Measurements from ENCODE around the gene ISLR. TPM values are rescaled to one million over a fixed set of nuclear protein-coding genes. Genes with fewer than 3 reads are reported as not detected.

ISLR gene
- total and polyA plus RNA-seq, 9 of the 15 experiments (the other 6 are each of a cell fraction or from before 2014, with no cell fraction given), result not detected

DNA sequence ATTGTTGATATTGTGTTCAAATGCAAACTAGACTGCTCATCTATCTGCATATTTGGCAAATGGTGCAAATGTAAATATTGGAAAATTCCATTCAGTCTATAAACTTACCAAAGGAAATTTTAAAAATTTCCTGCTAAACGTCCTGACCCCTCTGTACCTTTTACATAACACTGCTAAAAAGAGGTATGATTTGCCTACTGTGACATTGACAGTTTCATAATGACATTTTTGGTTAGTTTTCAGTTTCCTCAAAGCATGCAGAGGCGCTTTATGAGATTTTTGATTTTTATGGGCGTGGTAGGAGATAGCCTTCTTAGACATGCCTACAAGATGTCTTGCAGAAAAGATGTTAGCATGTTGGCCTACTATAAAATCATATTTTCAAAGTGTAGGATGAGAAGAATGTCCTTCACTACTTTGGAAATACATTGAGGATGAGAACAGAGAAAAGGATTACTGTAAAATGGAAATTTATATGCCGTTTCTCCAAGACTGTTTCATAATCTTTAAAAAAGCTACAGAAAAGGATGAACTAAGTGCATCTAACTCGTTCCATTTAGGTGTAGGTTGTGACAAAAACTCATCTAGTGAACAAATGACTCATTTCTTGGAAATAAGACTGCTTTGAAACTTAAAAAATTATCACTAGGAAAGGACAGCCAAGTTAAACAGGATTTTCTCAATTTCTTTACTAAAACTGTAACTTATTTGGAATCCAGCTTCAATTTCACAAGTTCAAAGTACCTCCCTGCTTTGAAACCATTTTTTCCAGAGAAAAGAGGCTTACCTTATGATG, 14.5 kb upstream of the ISLR start:
- intact Hi-C loops (cut with micrococcal nuclease) (no loop called here), in situ Hi-C loops (cut with MboI) (no loop called here)
- DNase-seq (ENCODE audit: extremely low read depth in 1 of 4, low spot score in 3 of 4) (no peak), FAIRE-seq (no peak), ATAC-seq (no peak)
- POLR2A ChIA-PET, result interaction anchor here (0.6 kb wide), 1 partner anchor 364 kb away, joined by 3 read pairs; no protein-coding TSS in a partner anchor
- Histone ChIP-seq H3K4me1 (replicated peaks in 1 of 2; ENCODE audit: control insufficient read depth in 2 of 2, insufficient read depth in 2 of 2, low read length in 2 of 2) (no peaks in the 10 kb centered on the region), H3K4me2 (ENCODE audit: insufficient read depth, low read length) (no peak overlapping the region), H3K9me3 (replicated peaks; ENCODE audit: control insufficient read depth, insufficient read depth, low read depth, low read length) (no peaks in the 10 kb centered on the region), H4K20me1 (replicated peaks; ENCODE audit: control insufficient read depth, insufficient read depth, low read length) (peaks cover 15% of the 10 kb centered on the region; the same call in 1 of the 2 replicates), H3K27ac (ENCODE audit: extremely low read depth, low read depth, low read length) (no peak overlapping the region), H3K4me3 (no peak overlapping the region), H3K79me2 (ENCODE audit: control insufficient read depth, insufficient read depth, low read length) (no peaks in the 10 kb centered on the region), H3K9me1 (ENCODE audit: control insufficient read depth, insufficient read depth, low read length) (no peaks in the 10 kb centered on the region), H3K27me3 (ENCODE audit: control insufficient read depth in 2 of 2, insufficient read depth in 2 of 2, low read length in 2 of 2) (peaks cover 21 to 27% of the 10 kb centered on the region in 2 experiments), H3K36me3 (ENCODE audit: control insufficient read depth, insufficient read depth, low read length) (no peaks in the 10 kb centered on the region), H3K9ac (ENCODE audit: insufficient read depth in 1 of 2, low read depth in 2 of 2, low read length in 2 of 2) (no peak overlapping the region), H2AFZ (ENCODE audit: low read depth, low read length) (no peak overlapping the region)
- 1% methylated on average over 5 of the region's 5 CpGs for WGBS (ENCODE audit: insufficient coverage, low coverage, missing lambda C conversion rate)
- CTCF ChIA-PET (ENCODE audit: low intra/inter-chr PET ratio), result no interaction called here
- no TSS peak for BruUV-seq (replicated peaks)
- TF ChIP-seq YY1 (IDR thresholded peaks at IDR 0.05; ENCODE audit: borderline replicate concordance in 1 of 3, control insufficient read depth in 1 of 3, extremely low read depth in 1 of 3, insufficient read depth in 3 of 3, insufficient read length in 1 of 3, insufficient replicate concordance in 2 of 3, low read depth in 1 of 3, low read length in 2 of 3) (no peak), TSC22D4 (tag; IDR thresholded peaks at IDR 0.05) (no peak), MCM2 (IDR thresholded peaks at IDR 0.05; ENCODE audit: low read depth) (no peak), NFIX (CRISPR knock-in tag; IDR thresholded peaks at IDR 0.05; ENCODE audit: low read depth) (no peak), POLR2AphosphoS5 (IDR thresholded peaks at IDR 0.05; ENCODE audit: control insufficient read depth, insufficient read depth, low read depth, low read length) (no peak), CBFA2T2 (conservative IDR thresholded peaks at IDR 0.05) (no peak), RBM14 (IDR thresholded peaks at IDR 0.05; ENCODE audit: borderline replicate concordance, insufficient read depth, low read depth, low read length) (no peak), ZNF224 (CRISPR knock-in tag; IDR thresholded peaks at IDR 0.05) (no peak), MBD2 (IDR thresholded peaks at IDR 0.05; ENCODE audit: borderline replicate concordance, low read depth) (no peak), SRSF7 (optimal IDR thresholded peaks at IDR 0.05; ENCODE audit: low read depth, low read length) (no peak), SIN3A (IDR thresholded peaks at IDR 0.05; ENCODE audit: borderline replicate concordance in 2 of 2, control insufficient read depth in 1 of 2, low read depth in 2 of 2, low read length in 2 of 2) (no peak), CC2D1A (IDR thresholded peaks at IDR 0.05) (no peak), FOSL1 (tag; conservative IDR thresholded peaks at IDR 0.05) (no peak)
- TF ChIP-seq, protein P1, sequence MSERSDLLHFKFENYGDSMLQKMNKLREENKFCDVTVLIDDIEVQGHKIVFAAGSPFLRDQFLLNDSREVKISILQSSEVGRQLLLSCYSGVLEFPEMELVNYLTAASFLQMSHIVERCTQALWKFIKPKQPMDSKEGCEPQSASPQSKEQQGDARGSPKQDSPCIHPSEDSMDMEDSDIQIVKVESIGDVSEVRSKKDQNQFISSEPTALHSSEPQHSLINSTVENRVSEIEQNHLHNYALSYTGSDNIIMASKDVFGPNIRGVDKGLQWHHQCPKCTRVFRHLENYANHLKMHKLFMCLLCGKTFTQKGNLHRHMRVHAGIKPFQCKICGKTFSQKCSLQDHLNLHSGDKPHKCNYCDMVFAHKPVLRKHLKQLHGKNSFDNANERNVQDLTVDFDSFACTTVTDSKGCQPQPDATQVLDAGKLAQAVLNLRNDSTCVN (CRISPR knock-in tag; IDR thresholded peaks at IDR 0.05), result no peak
- TF ChIP-seq, protein P2, sequence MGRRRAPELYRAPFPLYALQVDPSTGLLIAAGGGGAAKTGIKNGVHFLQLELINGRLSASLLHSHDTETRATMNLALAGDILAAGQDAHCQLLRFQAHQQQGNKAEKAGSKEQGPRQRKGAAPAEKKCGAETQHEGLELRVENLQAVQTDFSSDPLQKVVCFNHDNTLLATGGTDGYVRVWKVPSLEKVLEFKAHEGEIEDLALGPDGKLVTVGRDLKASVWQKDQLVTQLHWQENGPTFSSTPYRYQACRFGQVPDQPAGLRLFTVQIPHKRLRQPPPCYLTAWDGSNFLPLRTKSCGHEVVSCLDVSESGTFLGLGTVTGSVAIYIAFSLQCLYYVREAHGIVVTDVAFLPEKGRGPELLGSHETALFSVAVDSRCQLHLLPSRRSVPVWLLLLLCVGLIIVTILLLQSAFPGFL (CRISPR knock-in tag; IDR thresholded peaks at IDR 0.05), result no peak
- TF ChIP-seq, protein P3, sequence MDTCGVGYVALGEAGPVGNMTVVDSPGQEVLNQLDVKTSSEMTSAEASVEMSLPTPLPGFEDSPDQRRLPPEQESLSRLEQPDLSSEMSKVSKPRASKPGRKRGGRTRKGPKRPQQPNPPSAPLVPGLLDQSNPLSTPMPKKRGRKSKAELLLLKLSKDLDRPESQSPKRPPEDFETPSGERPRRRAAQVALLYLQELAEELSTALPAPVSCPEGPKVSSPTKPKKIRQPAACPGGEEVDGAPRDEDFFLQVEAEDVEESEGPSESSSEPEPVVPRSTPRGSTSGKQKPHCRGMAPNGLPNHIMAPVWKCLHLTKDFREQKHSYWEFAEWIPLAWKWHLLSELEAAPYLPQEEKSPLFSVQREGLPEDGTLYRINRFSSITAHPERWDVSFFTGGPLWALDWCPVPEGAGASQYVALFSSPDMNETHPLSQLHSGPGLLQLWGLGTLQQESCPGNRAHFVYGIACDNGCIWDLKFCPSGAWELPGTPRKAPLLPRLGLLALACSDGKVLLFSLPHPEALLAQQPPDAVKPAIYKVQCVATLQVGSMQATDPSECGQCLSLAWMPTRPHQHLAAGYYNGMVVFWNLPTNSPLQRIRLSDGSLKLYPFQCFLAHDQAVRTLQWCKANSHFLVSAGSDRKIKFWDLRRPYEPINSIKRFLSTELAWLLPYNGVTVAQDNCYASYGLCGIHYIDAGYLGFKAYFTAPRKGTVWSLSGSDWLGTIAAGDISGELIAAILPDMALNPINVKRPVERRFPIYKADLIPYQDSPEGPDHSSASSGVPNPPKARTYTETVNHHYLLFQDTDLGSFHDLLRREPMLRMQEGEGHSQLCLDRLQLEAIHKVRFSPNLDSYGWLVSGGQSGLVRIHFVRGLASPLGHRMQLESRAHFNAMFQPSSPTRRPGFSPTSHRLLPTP (IDR thresholded peaks at IDR 0.05; ENCODE audit: borderline replicate concordance, extremely low read depth, insufficient read length), result no peak
